Mononuclear cell (primary cell): ENCODE data around the gene BPGM. TPM values are rescaled to one million over a fixed set of nuclear protein-coding genes. Genes with fewer than 3 reads are reported as not detected.

Source experiments
- H3K27me3 ChIP-seq: 2 replicates; pipeline ENCODE4 v1.6.0; 2011; ENCODE audit warnings: low read length, control low read depth; ENCODE audit not compliant: insufficient read depth
- H3K4me1 ChIP-seq: 2 replicates; pipeline ENCODE4 v1.5.1; 2011; ENCODE audit warnings: mild to moderate bottlenecking, low read length, control low read depth; ENCODE audit not compliant: insufficient read depth
- H3K4me3 ChIP-seq: 2 replicates; pipeline ENCODE4 v1.5.1; 2011; ENCODE audit warnings: mild to moderate bottlenecking, low read length, moderate library complexity
- H3K9me3 ChIP-seq: 2 replicates; pipeline ENCODE4 v1.5.1; 2011; ENCODE audit warnings: low read depth, mild to moderate bottlenecking, control low read depth, low read length
- total RNA-seq: library from RNA; depleted of rRNA; stranded (reverse); fragments of >200 nt; gene quantifications from one replicate; pipeline ENCODE4 v1.2.3, GENCODE V29; 2012

The BPGM gene
- total RNA-seq, 1 donor = 20.8 TPM

DNA sequence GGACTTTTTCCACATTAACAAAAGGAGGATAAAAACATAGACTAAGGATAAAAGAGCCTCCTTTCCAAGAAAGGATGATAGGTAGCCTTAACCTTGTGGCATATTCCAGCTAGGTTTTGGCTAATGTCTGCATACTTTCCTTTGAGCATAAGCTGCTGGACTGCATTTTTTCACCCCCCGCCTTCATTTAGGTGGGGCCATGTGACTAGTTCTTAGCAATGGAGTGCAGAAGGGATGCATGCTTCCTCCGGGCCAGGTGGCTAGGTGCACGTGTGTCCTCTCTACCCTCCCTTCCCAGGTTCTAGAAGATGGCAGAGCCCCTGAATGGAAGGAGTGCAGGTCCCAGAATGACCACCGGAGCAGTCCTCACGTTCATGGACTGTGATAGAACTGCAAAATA is 59.8 kb downstream of the BPGM start:
- Histone ChIP-seq H3K9me3 (no peaks in the 10 kb centered on the region), H3K27me3 (no peaks in the 10 kb centered on the region), H3K4me1 (peaks cover 7% of the 10 kb centered on the region), H3K4me3 (no peak overlapping the region)

GRCh38 chr7:134707663-134708378 is 61.2 kb downstream of the BPGM start:
- Histone ChIP-seq H3K4me1 (peaks cover 7% of the 10 kb centered on the region), H3K9me3 (no peaks in the 10 kb centered on the region), H3K4me3 (no peak overlapping the region), H3K27me3 (no peaks in the 10 kb centered on the region)

GRCh38 chr7:134708692-134709091 is 62.0 kb downstream of the BPGM start:
- H3K9me3 ChIP-seq = no peaks in the 10 kb centered on the region
- H3K4me1 ChIP-seq = peaks cover 7% of the 10 kb centered on the region
- H3K4me3 ChIP-seq = no peak overlapping the region
- no peaks in the 10 kb centered on the region for H3K27me3 ChIP-seq

DNA sequence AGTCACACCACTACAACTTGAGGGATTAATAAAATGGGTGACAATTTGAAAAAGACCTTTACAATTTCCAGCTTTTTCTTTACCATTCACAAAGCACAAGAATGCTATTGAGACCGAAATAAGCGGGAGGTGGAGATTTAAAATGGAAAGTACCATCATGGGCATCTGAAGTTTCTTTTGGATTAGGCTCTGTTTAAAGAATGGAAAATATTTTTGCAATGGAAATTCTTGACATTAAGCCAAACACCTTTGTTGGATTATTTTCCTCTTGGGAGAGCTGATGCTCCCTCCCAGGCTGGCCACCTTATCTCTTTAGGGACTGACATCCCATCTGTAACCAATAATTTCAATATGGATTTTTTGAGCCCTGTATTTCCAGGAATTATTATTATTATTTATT is 62.5 kb downstream of the BPGM start:
- H3K27me3 ChIP-seq = no peaks in the 10 kb centered on the region
- peaks cover 7% of the 10 kb centered on the region for H3K4me1 ChIP-seq
- no peak overlapping the region for H3K4me3 ChIP-seq
- H3K9me3 ChIP-seq = no peaks in the 10 kb centered on the region

- no peaks in the 10 kb centered on the region for H3K9me3 ChIP-seq
- H3K4me3 ChIP-seq = no peak overlapping the region
- H3K27me3 ChIP-seq = no peaks in the 10 kb centered on the region
These were observed 63.8 kb downstream of the BPGM start for GRCh38 chr7:134710511-134710853.

GRCh38 chr7:134710854-134711624 is 64.4 kb downstream of the BPGM start:
- no peak overlapping the region for H3K4me3 ChIP-seq
- H3K9me3 ChIP-seq = no peaks in the 10 kb centered on the region
- no peaks in the 10 kb centered on the region for H3K27me3 ChIP-seq
- peaks cover 7% of the 10 kb centered on the region for H3K4me1 ChIP-seq

More at GRCh38 chr7:134710511-134710853, 63.8 kb downstream of the BPGM start:
- H3K4me1 ChIP-seq = peaks cover 7% of the 10 kb centered on the region

GRCh38 chr7:134712196-134712595 is 65.5 kb downstream of the BPGM start:
- no peak overlapping the region for H3K4me3 ChIP-seq

DNA sequence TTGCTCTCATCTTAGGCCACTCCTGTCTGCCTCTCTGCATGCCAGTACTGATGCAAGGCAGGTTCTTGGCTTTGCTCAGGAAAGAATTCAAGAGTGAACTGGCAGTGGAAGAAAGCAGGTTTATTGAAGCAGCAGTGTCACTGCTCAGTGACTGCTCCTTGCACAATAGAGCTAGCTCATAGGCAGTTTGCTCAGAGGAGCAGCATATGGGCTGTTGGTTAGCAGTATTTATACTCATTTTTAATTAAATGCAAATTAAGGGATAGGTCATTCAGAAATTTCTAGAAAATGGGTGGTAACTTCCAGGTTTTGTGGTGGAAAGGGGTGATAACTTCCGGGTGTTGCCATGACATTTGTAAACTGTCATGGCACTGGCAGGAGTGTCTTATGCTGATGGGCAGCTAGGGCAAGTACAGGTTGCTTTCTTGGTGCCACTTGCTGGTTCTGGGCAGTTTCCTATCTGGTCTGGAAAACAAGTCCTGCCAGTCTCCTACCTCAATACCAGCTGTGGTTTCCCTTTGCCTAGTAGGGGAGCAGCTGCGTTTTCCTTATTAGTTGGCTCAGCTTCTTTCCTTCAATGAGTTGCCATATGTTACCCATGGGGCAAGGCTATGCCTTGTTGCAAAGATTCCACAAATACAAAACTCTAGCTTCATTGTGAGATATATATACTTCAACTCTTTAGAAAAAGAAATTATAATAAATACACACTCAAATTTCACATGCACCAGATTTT is 68.0 kb downstream of the BPGM start:
- Histone ChIP-seq H3K4me1 (peaks cover 7% of the 10 kb centered on the region), H3K9me3 (no peaks in the 10 kb centered on the region), H3K27me3 (no peaks in the 10 kb centered on the region)

More at GRCh38 chr7:134712196-134712595, 65.5 kb downstream of the BPGM start:
- H3K9me3 ChIP-seq = no peaks in the 10 kb centered on the region
- peaks cover 7% of the 10 kb centered on the region for H3K4me1 ChIP-seq
- no peaks in the 10 kb centered on the region for H3K27me3 ChIP-seq

GRCh38 chr7:134718211-134718875 is 71.7 kb downstream of the BPGM start:
- Histone ChIP-seq H3K27me3 (no peaks in the 10 kb centered on the region), H3K4me3 (no peak overlapping the region), H3K4me1 (no peaks in the 10 kb centered on the region), H3K9me3 (no peaks in the 10 kb centered on the region)

More for the DNA sequence above, 68.0 kb downstream of the BPGM start:
- H3K4me3 ChIP-seq = no peak overlapping the region

DNA sequence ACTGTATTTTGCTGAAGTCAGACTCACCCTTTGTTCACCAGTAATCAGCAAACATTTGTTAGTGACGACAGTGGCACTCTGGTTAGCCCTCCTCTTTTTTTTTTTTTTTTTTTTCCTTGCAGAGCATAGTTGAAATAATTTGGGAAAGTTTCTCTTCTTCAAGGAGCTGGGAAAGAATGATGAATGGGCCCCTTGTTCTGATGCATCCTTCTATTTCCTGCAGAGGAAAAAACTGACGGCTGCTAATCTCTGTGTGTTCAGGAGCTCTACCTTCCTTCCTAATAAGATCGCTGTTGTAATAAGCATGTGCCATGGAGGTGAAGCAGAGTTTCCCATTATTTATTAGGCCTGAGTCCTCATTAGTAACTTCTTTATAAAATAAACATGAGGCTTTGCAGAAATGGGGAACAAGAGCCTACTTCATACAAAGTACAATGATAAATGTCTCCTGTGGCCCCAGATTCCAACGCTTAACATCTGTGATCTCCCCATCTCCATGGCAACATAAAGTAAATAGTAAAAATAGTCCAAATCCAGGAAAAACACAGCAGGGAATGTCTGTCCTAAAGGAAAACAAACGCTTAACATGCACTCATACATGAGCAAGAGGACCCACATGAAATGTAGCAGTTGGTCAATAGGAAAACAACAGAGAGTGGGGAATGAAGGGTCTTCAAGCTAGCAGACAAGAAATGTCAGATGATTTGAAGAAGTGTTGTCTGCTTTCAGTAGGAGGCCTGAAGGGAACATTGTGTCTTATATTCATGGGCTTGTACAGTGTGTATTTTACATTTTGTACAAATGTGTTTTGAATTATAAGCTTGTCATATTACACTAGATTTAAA is 73.7 kb downstream of the BPGM start:
- H3K4me3 ChIP-seq = no peak overlapping the region
- no peaks in the 10 kb centered on the region for H3K4me1 ChIP-seq
- no peaks in the 10 kb centered on the region for H3K27me3 ChIP-seq
- H3K9me3 ChIP-seq = no peaks in the 10 kb centered on the region

DNA sequence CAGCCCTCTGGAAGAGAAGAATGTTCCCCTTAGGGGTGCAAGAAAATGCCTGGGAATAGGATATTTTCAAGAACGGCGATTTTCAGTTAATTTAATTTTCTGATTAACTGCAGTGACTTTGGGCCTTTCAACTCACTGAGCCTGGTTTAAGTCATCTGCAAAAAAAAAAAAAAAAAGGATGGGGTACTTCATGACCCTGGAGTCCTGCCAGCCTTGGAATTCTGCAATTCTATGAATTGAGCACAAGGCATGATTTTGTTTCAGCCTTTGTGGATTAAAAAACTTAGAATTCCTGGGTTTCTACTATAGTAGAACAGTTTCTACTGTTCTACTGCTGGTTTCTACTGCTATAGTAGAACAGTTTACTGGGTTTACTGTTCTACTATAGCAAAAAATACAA is 74.5 kb downstream of the BPGM start:
- no peaks in the 10 kb centered on the region for H3K27me3 ChIP-seq
- H3K9me3 ChIP-seq = no peaks in the 10 kb centered on the region
- no peak overlapping the region for H3K4me3 ChIP-seq
- H3K4me1 ChIP-seq = no peaks in the 10 kb centered on the region

DNA sequence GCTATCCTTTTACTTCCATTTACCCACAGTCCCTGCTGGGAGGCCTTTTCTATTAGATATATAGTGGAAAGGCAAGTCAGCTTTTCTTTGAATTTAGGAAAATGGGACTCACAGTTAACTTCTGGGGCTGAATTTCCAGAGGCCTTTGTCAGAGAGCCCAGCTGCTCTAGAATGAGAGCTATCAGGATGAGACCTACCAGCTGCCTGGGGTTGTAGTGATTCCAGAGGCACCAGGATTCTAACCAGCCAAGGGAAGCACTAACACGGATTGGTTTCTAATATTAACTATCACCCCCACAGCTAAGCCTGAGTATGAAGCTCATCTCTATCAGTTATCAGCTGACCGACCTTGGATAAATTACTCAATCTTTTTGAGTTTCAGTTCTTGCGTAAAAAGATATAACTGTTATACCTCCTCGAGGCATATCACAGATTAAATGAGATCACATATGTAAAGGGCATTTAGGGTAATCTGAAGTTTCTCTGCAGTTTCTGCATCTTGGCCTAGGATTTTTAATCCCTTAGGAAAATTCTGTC is 76.2 kb downstream of the BPGM start:
- no peaks in the 10 kb centered on the region for H3K27me3 ChIP-seq
- no peaks in the 10 kb centered on the region for H3K9me3 ChIP-seq
- no peak overlapping the region for H3K4me3 ChIP-seq
- no peaks in the 10 kb centered on the region for H3K4me1 ChIP-seq

- Histone ChIP-seq H3K9me3 (no peaks in the 10 kb centered on the region), H3K4me1 (no peaks in the 10 kb centered on the region), H3K27me3 (no peaks in the 10 kb centered on the region), H3K4me3 (no peak overlapping the region)
These were observed 77.2 kb downstream of the BPGM start for GRCh38 chr7:134723892-134724291.

- Histone ChIP-seq H3K27me3 (no peaks in the 10 kb centered on the region), H3K4me3 (no peak overlapping the region), H3K4me1 (no peaks in the 10 kb centered on the region), H3K9me3 (no peaks in the 10 kb centered on the region)
These were observed 78.0 kb downstream of the BPGM start for GRCh38 chr7:134724606-134725005.
